GM13977 (cell line): ENCODE measurements around the gene CMSS1.
A peak's percentile ranks its signal among the peaks of the same experiment; 100 is the strongest.

Experiments used
- DNase-seq: peaks from one replicate; pipeline ENCODE4 v3.0.0; 2012; ENCODE audit warnings: low spot score
- in situ Hi-C: fragments of 300-500 bp; cut with MboI; formaldehyde crosslinking; loops from one replicate; pipeline ENCODE4 v1.12.0; 2022; ENCODE audit warnings: low sequenced_read_pairs, low pct_unique_long_range_greater_than_20kb, mixed read lengths, inconsistent platforms; ENCODE audit not compliant: unreplicated experiment
- TF ChIP-seq, protein P1 (sequence below): IDR thresholded peaks from 2 replicates; pipeline ENCODE4 v1.5.1; 2012; ENCODE audit warnings: mild to moderate bottlenecking, control low read depth; ENCODE audit not compliant: insufficient read depth; ENCODE audit errors: extremely low read depth, missing control alignments

Gene CMSS1

DNA sequence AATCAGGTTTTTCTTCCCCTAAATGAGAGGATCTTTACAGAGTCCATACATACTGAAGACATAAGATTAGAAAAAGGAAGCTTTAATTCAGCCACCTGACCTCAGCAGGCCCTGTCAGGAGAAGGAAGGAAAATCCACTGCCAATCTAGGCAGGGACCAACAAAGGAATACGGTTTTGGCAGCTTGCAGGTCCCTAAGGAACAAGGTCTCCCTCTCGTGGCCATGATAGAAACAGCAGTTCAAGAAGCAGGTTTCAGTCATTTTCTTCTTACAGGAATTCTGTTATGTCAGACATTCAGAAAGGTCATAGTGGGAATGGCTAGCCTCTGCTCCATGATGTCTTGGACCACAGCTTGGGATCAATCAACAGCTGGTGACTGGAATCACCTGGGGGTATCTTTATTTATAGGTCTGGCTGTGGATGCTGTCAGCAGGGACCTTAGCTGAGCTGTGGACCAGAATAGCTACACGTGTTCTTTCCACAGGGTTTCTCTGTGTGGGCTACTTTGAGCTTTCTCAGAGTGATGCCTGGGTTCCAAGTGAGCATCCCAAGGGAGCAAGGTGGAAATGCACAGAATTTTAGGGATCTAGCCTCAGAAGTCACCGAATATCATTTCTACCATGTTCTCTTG is 9.4 kb upstream of the CMSS1 start:
- TF ChIP-seq, protein P1, sequence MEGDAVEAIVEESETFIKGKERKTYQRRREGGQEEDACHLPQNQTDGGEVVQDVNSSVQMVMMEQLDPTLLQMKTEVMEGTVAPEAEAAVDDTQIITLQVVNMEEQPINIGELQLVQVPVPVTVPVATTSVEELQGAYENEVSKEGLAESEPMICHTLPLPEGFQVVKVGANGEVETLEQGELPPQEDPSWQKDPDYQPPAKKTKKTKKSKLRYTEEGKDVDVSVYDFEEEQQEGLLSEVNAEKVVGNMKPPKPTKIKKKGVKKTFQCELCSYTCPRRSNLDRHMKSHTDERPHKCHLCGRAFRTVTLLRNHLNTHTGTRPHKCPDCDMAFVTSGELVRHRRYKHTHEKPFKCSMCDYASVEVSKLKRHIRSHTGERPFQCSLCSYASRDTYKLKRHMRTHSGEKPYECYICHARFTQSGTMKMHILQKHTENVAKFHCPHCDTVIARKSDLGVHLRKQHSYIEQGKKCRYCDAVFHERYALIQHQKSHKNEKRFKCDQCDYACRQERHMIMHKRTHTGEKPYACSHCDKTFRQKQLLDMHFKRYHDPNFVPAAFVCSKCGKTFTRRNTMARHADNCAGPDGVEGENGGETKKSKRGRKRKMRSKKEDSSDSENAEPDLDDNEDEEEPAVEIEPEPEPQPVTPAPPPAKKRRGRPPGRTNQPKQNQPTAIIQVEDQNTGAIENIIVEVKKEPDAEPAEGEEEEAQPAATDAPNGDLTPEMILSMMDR: peak; percentile 69
- peak; percentile 26 for DNase-seq
- in situ Hi-C loops: no loop called here

DNA sequence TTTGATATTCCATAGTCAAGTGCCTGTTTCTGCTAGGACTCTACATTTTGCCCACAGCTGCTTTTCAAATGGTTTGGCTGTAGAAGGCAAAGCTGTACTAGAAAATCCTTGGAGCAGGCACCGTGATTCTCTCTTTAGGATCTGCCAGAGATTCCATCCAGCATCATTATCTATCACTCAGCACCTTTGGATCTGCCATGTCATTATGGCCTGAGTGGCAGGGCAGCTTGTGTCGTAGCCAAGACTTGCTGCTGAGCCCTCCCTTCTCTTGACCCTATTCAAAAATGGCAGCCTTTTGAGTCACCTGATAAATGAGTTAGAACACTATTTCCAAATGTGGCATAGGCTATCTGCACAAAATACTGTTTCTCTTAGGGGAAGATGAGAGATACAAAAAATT is 8.1 kb upstream of the CMSS1 start:
- DNase-seq: no peak
- TF ChIP-seq, protein P1: no peak
- in situ Hi-C loops: no loop called here

DNA sequence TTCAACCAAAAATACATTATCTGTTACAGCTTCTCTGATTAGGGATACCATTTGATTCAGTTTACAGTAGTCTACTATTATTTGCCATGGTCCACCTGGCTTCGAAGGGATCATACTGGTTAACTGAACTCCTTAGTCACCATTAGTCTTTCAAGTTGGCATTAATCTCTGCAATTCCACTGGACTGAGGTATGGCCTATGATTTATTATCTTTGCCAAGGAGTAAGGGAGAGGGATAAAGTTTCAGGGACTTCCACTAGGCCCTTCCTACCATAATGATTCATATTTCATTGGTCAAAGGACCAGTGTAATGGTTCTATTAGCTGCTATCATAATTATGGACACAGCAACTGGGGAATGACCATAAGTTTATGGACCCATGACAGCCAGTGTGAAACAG is 7.3 kb upstream of the CMSS1 start:
- no peak for DNase-seq
- TF ChIP-seq, protein P1: no peak
- in situ Hi-C loops: no loop called here

DNA sequence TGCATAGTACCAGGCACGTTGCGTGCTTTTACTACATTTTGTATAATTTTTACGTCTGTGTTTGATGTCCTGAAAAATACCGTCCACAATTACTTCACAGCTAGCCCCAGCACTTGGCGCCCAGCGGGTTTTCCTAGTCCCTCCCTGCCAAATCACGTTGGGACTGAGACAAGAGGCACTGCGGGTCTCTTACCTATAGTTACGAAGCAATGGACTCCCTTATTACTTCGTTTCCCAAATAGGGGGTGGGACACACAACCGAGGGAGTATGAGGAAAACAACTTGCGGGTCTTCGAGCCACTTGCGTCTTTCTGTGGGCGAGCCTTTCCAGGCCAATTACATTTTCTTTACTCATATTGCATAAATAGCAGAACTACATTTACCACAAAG is 620 bp upstream of the CMSS1 start:
- TF ChIP-seq, protein P1: no peak
- in situ Hi-C loops: no loop called here

DNA sequence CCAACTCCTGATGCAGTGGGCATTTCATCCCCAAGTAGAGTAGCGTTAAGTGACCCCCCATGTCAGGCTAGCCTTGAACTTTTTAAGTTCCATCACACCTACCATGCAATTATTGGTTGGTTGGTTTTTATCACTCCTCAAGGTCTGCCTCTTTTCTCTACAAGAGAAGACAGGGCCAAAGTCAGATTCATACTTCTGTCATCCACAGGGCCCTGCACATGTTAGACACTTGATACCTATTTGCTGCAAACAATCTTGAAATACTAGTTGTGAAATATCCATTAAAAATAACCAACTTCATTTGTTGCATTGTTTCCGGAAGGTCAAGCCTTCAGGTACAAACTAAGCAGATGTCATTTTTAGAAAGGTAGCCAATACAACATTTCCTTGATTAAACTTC is 1.2 kb downstream of the CMSS1 start:
- TF ChIP-seq, protein P1: no peak
- no peak for DNase-seq
- in situ Hi-C loops: no loop called here

More for the DNA sequence above, 620 bp upstream of the CMSS1 start:
- DNase-seq: no peak

DNA sequence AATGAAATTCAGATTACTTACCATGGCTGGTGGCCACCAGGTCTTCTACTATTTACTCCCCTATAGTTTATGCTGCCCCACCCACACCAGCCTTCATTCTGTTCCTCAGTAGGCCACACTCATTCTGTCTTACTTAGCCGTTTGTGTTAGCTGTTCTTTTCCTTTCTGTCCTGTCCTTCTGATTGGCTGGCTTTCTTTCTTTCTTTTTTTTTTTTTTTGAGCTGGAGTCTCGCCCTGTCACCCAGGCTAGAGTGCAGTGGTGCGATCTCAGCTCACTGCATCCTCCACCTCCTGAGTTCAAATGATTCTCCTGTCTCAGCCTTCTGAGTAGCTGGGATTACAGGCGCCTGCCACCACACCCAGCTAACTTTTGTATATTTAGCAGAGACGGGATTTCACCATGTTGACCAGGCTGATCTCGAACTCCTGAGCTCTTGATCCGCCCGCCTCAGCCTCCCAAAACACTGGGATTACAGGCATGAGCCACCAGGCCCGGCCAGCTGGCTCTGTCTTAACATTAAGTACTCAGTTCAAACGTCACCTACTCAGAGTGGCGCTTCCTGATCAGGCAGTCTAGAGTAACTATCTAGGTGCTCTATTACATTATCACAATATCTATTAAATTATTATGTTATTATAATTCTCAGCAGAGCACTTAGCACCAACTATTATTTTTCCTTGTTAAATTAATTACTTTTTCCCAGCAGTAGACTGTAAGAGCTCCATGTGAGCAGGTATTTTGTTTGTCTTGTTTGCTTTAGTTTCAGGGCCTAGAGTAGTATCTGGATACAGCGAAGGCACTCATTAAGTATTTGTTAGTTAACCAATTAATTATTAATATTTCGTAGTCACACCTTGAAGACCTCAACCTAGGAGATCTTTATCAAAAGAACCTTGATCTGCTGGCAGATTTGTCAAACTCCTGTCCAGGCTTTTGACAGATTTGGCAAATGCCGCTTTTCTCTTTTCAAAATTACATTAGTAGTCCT is 6.4 kb downstream of the CMSS1 start:
- TF ChIP-seq, protein P1: no peak
- in situ Hi-C loops: no loop called here
- DNase-seq: no peak
